GM15510 (cell line): ENCODE measurements around the gene HES1.

Experiments used
- POLR2A ChIP-seq: IDR thresholded peaks from 3 replicates; pipeline ENCODE4 v1.6.1; 2011; ENCODE audit warnings: borderline replicate concordance; ENCODE audit not compliant: insufficient read length; ENCODE audit errors: extremely low read depth

The HES1 gene

GRCh38 chr3:194163697-194164096, 27.7 kb downstream of the HES1 start:
- TF ChIP-seq POLR2A = no peak

GRCh38 chr3:194164861-194165260, 28.9 kb downstream of the HES1 start:
- no peak for TF ChIP-seq POLR2A

- TF ChIP-seq POLR2A = no peak
Measured at GRCh38 chr3:194165271-194166018, 29.5 kb downstream of the HES1 start.

DNA sequence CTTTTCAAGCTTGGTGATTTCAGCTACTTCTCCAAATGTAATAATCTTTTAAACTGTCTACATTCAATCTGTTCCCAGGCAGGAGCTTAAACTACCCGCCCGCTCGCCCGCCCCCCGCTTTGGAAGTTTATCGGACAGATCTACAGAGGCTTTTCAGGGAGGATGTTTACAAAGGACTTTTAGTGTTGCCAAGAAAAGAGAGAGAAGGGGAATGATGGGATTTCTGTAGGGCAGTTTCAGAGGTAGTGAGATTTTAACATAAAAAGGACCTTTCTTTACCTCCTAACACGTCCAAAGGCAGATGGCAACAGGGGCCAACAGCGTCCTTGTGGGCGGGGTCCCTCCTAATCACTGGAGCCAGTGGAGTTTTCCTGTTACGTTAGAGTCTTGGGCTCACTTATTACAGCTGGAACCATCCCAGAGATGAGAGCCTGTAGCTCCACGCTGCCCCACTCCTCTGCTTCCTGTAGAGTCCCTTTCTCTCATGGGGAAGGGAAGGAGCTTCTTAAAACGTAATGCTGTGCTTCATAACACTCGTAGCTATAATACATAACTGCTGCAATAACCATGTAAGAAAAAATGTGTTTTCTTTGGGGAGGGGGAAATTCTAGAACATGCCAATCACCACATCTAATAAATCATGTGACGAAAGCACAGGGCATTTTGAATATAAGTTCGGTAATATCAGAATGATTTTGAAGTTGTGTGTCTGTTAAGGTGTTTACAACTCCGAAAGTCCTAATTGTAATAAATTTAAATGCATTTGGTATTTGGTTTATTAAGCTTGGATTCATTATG, 30.9 kb downstream of the HES1 start:
- TF ChIP-seq POLR2A = no peak

- no peak for TF ChIP-seq POLR2A
Measured at GRCh38 chr3:194167480-194168282, 31.7 kb downstream of the HES1 start.

- no peak for TF ChIP-seq POLR2A
Measured at GRCh38 chr3:194168994-194169393, 33.0 kb downstream of the HES1 start.

- no peak for TF ChIP-seq POLR2A
Measured at GRCh38 chr3:194169595-194169994, 33.6 kb downstream of the HES1 start.

DNA sequence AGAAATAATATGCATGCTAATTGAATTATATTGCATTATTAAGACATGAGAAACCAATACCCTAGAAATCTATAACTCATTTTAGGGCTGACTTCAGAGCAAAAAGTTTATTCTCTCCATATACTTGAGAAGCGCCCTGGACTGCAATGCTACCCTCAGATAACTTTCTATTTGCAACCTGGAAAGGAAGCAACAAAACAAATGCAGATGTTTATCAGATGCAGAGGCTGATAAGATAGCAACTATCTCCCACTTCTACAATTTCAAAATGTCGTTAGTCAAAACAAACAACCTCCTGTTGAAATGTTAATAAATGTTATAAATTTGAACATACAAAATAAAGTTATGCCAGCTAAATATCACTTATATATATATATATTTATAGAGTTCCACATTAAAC, 34.8 kb downstream of the HES1 start:
- no peak for TF ChIP-seq POLR2A

- no peak for TF ChIP-seq POLR2A
Measured at GRCh38 chr3:194174406-194174805, 38.5 kb downstream of the HES1 start.

- TF ChIP-seq POLR2A = no peak
Measured at GRCh38 chr3:194174980-194175379, 39.0 kb downstream of the HES1 start.

GRCh38 chr3:194176274-194176991, 40.5 kb downstream of the HES1 start:
- TF ChIP-seq POLR2A = no peak

- TF ChIP-seq POLR2A = no peak
Measured at GRCh38 chr3:194177141-194177540, 41.2 kb downstream of the HES1 start.

GRCh38 chr3:194178128-194178527, 42.2 kb downstream of the HES1 start:
- no peak for TF ChIP-seq POLR2A

- no peak for TF ChIP-seq POLR2A
Measured at GRCh38 chr3:194178669-194179068, 42.7 kb downstream of the HES1 start.

DNA sequence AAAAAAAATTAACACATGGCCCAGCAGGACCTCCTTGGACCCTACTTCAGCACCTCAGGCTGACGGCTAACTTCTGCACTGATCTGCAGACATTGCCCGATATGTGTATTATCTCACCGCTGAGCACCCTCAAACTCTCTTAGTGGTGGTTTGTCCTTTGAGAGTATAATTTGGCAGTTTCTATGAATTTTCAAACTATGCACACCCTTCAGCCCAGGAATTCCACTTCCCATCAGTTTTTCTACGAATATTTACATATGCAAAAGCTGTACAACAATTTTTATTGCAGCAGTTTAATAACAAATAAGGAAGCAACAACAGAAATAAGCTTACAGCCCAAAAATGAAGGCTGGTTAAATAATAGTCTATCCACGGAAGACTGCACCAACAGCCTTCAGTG, 44.6 kb downstream of the HES1 start:
- TF ChIP-seq POLR2A = no peak
